KMS-11 (cell line): ENCODE data around the gene TNN.

Experiments
- H2AFZ ChIP-seq: fragments of 200-600 bp; sonication (generic); 2 replicates; pipeline ENCODE4 v1.6.1; 2016; ENCODE audit warnings: antibody characterized with exemption, mixed run types, low read depth
- H3K27ac ChIP-seq: fragments of 200-600 bp; sonication (generic); 2 replicates; pipeline ENCODE4 v1.6.1; 2016; ENCODE audit warnings: mild to moderate bottlenecking, mixed run types
- H3K27me3 ChIP-seq: fragments of 200-600 bp; sonication (generic); 2 replicates; pipeline ENCODE4 v1.6.1; 2017; ENCODE audit warnings: mild to moderate bottlenecking, low read depth, mixed run types, moderate library complexity; ENCODE audit not compliant: insufficient read depth
- H3K36me3 ChIP-seq: fragments of 200-600 bp; sonication (generic); 2 replicates; pipeline ENCODE4 v1.6.1; 2017; ENCODE audit warnings: mild to moderate bottlenecking, mixed run types; ENCODE audit not compliant: insufficient read depth
- H3K4me1 ChIP-seq: fragments of 200-600 bp; sonication (generic); 2 replicates; pipeline ENCODE4 v1.6.1; 2016; ENCODE audit warnings: mild to moderate bottlenecking, low read depth, mixed run types; ENCODE audit not compliant: poor library complexity, severe bottlenecking
- H3K4me2 ChIP-seq: fragments of 200-600 bp; sonication (generic); 2 replicates; pipeline ENCODE4 v1.7.0; 2016; ENCODE audit warnings: mild to moderate bottlenecking, mixed run types
- H3K4me3 ChIP-seq: fragments of 200-600 bp; sonication (generic); IDR thresholded peaks from 2 replicates; pipeline ENCODE4 v1.6.1; 2017; ENCODE audit warnings: low read depth, low read length, mixed read lengths; ENCODE audit not compliant: insufficient read depth
- H3K79me2 ChIP-seq: fragments of 200-600 bp; sonication (generic); 2 replicates; pipeline ENCODE4 v1.6.1; 2016; ENCODE audit warnings: low read depth, mixed run types; ENCODE audit not compliant: insufficient read depth
- H3K9ac ChIP-seq: fragments of 200-600 bp; sonication (generic); 2 replicates; pipeline ENCODE4 v1.6.1; 2016; ENCODE audit warnings: mild to moderate bottlenecking, mixed run types
- H4K20me1 ChIP-seq: fragments of 200-600 bp; sonication (generic); 2 replicates; pipeline ENCODE4 v1.6.1; 2016; ENCODE audit warnings: mild to moderate bottlenecking, mixed run types; ENCODE audit not compliant: insufficient read depth
- TF ChIP-seq, protein P1 (sequence below): fragments of 200-600 bp; sonication (generic); conservative IDR thresholded peaks from 2 replicates; pipeline ENCODE4 v1.6.1; 2017; ENCODE audit warnings: low read depth, mild to moderate bottlenecking, antibody characterized with exemption, low read length, moderate library complexity, mixed read lengths

The TNN gene

DNA sequence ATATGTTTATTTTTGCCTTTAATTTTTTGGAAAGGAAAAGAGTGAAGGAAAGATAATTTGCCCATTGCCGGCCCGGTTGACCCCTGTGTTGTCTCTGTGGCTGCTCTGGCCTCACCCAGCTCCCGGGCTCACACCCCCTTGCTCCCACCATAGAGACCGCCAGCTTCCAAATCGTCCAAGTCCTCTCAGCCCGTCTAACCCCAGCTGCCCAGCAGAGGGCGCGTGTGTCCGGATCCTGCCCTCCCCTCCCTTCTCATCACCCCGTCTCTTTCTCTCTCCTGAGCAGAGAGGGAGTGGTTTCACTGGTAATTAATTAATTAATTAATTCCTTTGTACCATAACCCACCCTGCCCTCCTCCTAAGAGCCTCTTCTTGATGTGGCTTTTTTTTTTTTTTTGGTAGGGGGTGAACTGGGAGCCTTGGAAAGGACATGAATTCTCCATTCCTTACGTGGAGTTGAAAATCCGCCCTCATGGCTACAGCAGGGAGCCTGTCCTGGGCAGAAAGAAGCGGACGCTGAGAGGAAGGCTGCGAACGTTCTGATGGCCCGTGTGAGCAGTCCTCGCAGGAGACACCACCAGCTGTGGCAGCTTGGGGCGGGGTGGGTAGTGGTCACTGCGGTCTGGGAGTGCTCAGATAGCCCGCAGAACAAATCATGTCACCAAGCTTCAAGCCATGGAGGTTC, 79.0 kb downstream of the TNN start:
- H3K4me2 ChIP-seq, result peak overlapping the region; percentile 46
- no peak overlapping the region for H3K4me3 ChIP-seq
- no peaks in the 10 kb centered on the region for H4K20me1 ChIP-seq
- no peaks in the 10 kb centered on the region for H3K79me2 ChIP-seq
- H3K36me3 ChIP-seq, result no peaks in the 10 kb centered on the region
- peaks cover 4% of the 10 kb centered on the region for H3K4me1 ChIP-seq
- H3K27ac ChIP-seq, result no peak overlapping the region
- no peaks in the 10 kb centered on the region for H3K27me3 ChIP-seq
- no peak overlapping the region for H3K9ac ChIP-seq
- peak overlapping the region; percentile 31 for H2AFZ ChIP-seq
- TF ChIP-seq, protein P1, sequence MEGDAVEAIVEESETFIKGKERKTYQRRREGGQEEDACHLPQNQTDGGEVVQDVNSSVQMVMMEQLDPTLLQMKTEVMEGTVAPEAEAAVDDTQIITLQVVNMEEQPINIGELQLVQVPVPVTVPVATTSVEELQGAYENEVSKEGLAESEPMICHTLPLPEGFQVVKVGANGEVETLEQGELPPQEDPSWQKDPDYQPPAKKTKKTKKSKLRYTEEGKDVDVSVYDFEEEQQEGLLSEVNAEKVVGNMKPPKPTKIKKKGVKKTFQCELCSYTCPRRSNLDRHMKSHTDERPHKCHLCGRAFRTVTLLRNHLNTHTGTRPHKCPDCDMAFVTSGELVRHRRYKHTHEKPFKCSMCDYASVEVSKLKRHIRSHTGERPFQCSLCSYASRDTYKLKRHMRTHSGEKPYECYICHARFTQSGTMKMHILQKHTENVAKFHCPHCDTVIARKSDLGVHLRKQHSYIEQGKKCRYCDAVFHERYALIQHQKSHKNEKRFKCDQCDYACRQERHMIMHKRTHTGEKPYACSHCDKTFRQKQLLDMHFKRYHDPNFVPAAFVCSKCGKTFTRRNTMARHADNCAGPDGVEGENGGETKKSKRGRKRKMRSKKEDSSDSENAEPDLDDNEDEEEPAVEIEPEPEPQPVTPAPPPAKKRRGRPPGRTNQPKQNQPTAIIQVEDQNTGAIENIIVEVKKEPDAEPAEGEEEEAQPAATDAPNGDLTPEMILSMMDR, result peak; percentile 97

DNA sequence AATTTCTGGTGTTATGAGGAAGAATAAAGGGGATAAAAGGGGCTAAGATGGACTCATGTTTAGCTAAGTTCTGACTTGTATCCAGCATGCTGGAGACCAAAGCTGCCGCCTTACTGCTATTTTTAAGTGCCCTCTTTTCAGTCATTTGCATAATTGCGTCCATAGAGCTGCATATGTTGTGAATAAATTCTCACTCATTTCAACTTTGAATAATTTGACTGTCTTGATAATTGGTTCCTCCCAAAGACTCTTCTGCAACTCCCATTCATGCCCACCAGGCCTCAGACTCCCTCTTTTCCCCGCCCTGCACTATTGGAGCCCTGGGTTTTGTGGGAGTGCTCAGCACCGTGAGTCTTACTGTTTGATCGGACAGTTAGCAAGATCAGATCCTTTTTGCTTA, 79.9 kb downstream of the TNN start:
- Histone ChIP-seq H3K36me3 (no peaks in the 10 kb centered on the region), H3K4me2 (no peak overlapping the region), H3K79me2 (no peaks in the 10 kb centered on the region), H3K9ac (no peak overlapping the region), H3K4me3 (no peak overlapping the region), H4K20me1 (no peaks in the 10 kb centered on the region), H3K4me1 (peaks cover 4% of the 10 kb centered on the region), H2AFZ (no peak overlapping the region), H3K27ac (no peak overlapping the region), H3K27me3 (no peaks in the 10 kb centered on the region)
- TF ChIP-seq, protein P1, result no peak

DNA sequence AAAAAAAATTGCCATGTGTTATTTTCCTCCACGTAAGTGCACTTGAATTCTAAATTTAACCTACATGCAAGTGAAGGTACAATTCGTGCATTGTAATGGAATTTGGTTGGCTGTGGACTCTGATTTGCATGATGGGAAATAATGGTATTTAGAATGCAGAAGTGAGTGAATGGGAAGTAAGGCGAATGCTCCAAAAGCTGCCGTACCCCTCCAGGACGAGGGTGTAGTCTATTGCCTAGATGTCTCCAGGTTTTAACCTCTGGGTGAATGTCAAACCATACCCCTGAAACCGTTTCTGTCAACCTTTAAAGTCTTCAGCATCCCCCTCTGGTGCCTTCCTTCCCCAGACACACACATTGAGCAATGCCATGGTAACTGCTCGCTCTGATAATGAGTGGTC, 80.4 kb downstream of the TNN start:
- TF ChIP-seq, protein P1, result no peak
- Histone ChIP-seq H3K27ac (no peak overlapping the region), H3K4me1 (peaks cover 6% of the 10 kb centered on the region), H4K20me1 (no peaks in the 10 kb centered on the region), H3K4me3 (no peak overlapping the region), H3K4me2 (no peak overlapping the region), H3K36me3 (no peaks in the 10 kb centered on the region), H2AFZ (no peak overlapping the region), H3K79me2 (no peaks in the 10 kb centered on the region), H3K27me3 (no peaks in the 10 kb centered on the region), H3K9ac (no peak overlapping the region)

DNA sequence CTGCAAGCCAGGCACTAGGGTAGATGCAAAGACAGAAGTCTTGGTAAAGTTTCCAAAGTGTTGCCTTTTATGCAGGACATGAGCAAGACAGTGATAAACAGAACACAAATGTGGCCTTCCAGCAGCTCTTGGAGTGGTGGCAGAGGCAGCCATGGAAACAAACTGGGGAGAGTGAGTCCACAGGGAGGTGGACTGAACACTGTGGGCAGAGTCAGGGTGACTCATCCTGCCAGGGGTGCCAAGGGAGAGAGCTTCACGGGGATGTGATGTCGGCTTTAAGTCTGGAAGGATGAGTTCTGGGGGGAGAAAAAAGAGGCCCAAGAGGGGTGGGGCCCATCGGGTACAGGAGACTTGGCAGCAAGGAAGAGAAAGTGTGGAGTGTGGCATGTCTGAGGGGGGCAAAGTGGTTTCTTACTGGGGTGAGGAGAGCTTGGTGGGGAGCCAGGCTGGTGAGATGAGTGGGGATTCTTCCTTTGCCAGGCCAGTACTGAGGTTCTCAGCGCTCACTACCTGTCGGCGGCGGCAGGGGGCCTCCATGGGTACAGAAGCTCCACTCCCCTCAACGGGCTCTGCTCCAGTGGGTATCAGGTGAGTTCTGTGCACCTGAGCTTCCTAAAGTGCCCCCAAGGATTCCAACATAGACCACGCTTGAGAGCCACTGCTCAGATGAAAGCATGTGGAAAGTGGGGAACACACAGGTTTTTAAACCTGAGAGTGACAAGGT, 83.1 kb downstream of the TNN start:
- H3K4me2 ChIP-seq, result no peak overlapping the region
- no peaks in the 10 kb centered on the region for H3K27me3 ChIP-seq
- peaks cover 28% of the 10 kb centered on the region for H3K4me1 ChIP-seq
- H3K36me3 ChIP-seq, result no peaks in the 10 kb centered on the region
- H3K79me2 ChIP-seq, result no peaks in the 10 kb centered on the region
- TF ChIP-seq, protein P1, result no peak
- no peak overlapping the region for H2AFZ ChIP-seq
- H3K27ac ChIP-seq, result no peak overlapping the region
- H3K9ac ChIP-seq, result no peak overlapping the region
- no peaks in the 10 kb centered on the region for H4K20me1 ChIP-seq
- no peak overlapping the region for H3K4me3 ChIP-seq
